DMS114 treated with DMSO at 0.1 percent for 48 hours (cell line): Measurements from ENCODE around the gene ADPRS.

ENCODE experiments used
- DNase-seq: peaks from one replicate; lab custom pipeline; 2025; ENCODE audit not compliant: unreplicated experiment; lab: John Stamatoyannopoulos, UW

Gene ADPRS, protein sequence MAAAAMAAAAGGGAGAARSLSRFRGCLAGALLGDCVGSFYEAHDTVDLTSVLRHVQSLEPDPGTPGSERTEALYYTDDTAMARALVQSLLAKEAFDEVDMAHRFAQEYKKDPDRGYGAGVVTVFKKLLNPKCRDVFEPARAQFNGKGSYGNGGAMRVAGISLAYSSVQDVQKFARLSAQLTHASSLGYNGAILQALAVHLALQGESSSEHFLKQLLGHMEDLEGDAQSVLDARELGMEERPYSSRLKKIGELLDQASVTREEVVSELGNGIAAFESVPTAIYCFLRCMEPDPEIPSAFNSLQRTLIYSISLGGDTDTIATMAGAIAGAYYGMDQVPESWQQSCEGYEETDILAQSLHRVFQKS

DNA sequence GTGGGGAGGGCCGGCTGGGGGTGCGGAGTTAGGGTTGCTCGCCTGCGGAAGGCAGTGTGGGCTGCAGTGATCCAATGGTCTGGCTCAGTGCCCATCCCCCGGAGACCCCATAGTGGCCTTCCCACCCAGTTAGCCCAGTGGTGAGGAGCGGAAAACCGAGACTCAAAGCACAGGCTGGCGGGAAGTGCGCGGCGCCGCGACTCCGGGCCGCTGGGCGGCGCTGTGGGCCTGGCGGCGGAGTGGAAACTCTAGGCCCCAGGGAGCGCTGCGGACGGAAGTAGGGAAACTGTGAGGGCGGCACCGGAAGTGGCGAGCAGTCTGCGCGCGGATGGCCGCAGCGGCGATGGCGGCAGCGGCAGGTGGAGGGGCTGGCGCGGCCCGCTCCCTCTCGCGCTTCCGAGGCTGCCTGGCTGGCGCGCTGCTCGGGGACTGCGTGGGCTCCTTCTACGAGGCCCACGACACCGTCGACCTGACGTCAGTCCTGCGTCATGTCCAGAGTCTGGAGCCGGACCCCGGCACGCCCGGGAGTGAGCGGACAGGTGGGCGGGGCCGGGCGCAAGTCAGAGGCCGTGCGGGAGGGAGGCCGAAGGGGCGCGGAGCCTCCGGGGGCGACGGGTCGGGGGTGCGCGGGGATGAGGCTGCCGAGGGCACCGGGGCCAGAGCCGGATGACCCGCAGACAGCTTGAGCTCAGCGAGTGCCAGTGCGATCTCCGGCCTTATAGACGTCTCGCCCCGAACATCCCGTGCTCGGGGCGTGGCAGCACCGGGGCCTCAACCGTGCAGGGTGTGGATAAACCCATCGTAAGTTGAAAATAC, at the start of gene ADPRS:
Gene ADPRS (plus strand): TSS at position 316 of the 816 bp plus-strand sequence. CDS start 13 bp downstream, at position 329.
- DNase-seq, result peak; percentile 88

DNA sequence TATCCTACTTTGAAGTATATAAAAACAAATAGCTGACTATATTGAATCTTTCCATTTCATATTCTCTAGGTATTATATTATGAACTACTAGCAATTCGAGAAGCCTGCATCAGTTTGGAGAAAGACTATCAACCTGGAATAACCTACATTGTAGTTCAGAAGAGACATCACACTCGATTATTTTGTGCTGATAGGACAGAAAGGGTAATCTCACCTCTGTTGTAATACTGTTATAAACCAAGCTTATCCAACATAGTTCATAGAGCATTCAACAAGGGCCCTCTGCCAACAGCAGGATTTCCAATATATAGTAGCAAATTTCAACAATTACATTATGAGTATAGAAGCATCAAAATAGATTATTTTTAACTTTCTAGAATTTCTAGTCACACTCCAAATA, 48.5 kb upstream of the ADPRS start:
- no peak for DNase-seq

DNA sequence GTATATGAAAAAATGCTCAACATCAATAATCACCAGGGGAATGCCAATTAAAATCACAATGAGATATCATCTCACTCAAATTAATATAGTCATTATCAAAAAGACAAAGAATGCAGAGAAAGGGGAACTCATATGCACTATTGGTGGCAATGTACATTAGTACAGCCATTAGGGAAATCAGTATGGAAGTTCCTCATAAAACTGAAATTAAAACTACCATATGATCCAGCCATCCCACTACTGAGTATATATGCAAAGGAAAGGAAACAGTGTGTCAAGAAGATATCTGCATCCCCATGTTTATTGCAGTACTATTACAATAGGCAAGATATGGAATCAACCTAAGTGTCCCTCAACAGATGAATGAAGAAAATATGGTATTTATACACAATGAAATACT, 36.9 kb upstream of the ADPRS start:
- no peak for DNase-seq

DNA sequence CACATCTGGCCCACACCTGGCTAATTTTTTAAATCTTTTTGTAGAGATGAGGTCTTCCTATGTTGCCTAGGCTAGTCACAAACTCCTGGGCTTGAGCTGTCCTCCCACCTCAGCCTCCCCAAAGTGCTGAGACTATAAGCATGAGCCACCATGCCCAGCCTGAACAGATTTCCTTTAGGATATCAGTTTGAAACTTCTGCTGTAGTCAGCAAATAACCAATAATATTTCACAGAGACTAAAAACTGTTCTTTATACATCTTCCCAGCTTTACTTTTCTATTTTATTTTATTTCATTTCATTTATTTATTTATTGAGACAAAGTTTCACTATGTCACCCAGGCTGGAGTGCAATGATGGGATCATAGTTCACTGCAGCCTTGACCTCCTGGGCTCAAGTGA, 34.7 kb upstream of the ADPRS start:
- no peak for DNase-seq

DNA sequence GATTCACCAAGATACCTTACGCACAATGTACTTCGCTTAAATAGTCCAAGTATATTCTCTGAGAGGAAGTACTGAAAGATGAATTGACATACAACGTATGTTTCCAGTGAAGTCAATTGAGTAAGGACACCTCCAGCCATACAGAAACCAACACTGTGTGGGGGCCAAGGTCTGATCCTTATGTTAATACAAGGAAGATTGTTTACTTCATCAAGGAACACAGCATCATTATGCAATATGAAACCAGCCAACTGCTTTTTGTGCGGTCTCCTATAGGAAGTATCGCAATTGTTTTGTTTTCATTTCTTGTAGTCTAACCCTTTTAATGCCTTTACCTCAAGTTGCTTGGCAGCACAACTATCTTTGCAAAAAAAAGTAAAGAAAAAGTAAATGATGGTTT, 33.0 kb upstream of the ADPRS start:
- no peak for DNase-seq

DNA sequence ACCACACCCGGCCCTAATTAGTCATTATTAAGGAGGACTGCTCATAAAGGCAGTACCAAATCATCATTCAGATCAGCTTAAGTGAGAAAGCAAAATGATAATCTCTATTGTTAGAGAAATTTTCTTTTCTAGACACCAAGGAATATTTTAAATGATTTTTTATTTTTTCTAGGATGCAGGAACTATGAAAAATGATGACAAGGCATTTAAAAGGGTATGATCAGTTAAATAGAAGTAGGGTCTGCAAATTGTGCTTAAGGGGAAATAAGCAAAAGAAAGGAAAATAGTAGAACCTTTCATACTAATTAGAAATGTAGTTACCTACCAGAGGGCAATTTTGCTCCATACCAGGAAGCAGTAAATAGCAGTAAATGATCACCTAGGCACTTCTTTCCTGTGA, 26.4 kb upstream of the ADPRS start:
- DNase-seq, result no peak

DNA sequence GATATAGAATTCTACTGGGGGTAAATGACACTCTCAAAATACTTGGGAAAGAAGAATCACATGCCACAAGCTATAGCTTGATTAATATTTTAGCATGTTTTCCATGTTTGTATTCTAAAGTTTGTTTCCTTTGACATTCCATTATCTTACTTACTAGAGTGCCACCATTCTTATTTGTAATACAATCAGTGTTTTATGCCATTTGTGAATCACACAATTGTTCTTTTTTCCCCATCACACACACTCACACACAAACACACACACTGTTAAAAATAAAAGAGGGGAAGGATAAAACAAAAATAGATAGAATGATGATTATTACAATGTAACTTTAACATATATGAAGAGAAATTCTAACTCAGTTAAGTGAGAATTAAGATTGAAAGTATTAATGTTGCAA, 20.8 kb upstream of the ADPRS start:
- DNase-seq, result no peak

DNA sequence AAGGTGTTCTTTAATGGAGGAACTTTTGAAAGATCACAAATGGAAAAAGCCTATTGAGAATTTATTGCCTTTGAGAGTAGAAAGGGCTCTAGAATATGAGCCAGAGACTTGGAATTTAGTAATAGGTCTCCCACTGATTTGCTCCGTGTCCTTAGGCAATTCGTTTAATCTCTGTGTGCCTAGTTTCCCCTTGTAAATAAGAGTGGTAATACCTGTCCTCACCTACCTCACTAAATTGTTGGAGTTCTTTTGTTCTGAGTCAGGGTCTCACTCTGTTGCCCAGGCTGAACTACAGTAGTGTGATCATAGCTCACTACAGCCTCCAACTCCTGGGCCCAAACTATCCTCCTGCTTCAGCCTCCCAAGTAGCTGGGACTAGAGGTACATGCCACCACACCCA, 19.8 kb upstream of the ADPRS start:
- no peak for DNase-seq

DNA sequence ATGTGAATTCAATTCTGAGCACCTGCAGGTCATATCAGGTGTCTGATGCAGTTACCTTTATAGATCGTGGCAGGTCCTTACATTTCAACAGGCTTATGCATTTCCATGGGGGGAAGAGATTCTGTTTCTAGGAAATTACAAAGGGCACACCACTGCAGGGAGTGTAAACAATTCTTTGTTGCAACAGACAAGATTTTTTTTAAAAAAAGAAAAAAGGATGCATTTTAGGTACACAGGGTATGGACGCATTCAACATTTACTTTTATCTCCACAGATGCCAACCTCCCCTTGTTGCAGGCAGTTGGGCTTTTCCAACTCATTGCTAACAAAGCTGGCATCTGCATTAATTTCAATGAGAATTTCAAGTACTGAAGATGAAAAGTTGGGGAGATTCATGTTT, 18.3 kb upstream of the ADPRS start:
- no peak for DNase-seq

DNA sequence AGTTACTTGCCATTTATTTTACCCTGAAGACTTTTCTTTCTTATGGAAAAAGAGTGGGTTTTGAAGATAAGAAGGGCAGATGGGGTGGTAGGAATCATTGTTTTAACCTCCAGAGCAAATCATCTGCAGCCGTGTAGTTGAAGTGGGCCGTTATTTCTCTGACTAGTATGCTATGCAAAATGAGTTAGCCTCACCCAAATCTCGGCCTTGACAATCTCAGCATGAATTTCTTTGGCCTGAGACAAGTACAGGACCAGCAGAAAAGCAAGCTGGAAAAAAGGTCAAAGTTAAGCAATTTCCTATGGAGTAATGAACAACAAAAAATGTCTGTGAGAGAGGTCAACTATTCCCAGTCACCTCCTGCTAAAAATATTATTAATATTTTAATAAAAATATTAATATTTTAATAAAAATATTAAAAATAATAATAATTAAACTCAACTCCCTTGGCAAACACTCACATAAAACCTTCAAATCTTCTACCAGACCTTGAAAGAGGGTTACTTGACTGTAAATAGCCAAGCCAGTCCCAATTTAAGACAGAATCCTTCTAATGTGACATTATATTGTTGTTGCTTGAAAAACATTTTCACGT, 11.6 kb upstream of the ADPRS start:
- DNase-seq, result no peak

DNA sequence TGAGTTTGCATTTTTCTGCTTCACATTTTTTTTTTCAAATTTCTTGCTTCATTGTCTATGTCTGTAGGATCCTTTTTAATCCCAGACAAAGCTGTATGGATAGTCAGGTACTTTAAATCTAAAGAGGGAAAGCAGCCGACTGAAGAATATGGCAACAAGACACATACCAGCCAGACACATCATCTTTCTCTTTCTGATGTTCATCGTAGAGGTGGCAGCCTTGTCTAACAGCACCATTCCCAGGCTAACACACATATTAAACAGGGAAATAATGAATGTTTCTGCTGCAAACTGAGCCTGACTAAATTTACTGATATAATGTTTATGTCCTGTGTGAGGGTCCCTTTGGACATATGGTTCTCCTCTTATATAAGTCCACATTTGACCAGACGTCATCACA, 8.5 kb upstream of the ADPRS start:
- DNase-seq, result no peak

DNA sequence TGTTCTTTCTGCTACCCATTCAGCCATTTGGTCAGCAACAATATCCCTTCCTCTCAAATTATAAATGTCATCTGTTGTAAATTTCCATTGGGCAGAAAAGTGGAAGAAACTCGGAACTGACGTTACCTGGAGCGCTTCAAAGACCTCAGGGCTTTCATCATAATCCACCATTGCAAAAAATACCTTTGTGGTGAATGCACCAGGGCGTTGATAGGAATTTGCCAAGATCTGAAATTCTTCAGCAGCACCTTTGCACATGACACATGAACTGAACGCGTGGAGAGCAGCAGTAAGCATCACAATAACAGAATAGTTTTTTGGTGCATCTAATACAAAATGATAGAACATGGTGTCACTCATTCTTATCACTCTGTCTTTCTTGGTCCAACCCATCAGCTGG, 7.9 kb upstream of the ADPRS start:
- no peak for DNase-seq

DNA sequence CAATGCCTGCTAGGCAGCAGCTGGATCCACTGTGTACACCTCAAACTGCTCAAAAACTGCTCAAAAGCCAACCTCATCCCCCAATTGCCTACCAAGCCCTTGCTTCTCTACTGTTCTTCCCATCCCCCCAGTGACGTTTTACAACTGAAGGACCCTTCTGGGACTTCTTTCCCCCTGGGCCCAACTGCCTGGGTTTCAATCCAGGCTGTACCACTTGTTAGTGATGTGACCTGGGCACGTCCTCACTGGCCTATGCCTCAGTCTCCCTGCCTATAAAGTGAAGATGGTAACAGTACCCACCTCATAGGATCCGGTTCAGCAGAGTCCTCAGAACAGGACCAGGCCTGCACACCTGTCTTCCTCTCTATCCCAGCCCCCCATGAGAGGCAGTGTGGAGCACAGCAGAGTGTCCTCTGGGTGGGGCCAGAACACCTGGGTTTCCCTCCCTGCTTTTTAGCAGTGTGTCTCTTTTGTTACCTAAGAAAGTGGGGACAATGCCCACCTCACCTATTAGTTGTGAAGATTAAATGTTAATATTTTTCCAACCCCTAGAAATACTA, 6.7 kb upstream of the ADPRS start:
- DNase-seq, result no peak

DNA sequence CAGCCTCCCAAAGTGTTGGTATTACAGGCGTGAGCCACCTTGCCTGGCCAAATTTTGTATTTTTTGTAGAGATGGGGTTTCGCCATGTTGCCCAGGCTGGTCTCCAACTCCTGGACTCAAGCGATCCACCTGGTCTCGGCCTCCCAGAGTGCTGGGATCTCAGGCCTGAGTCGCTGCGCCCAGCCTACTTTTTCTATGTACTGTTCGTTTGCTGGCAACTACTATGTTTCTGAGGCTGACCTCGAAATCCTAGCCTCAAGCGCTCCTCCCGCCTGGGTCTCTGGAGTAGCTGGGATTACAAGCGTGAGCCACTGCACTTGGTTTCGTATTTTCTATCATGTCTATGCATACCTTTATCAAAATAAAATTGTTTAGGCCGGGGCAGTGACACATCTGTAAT, 5.5 kb upstream of the ADPRS start:
- DNase-seq, result no peak

DNA sequence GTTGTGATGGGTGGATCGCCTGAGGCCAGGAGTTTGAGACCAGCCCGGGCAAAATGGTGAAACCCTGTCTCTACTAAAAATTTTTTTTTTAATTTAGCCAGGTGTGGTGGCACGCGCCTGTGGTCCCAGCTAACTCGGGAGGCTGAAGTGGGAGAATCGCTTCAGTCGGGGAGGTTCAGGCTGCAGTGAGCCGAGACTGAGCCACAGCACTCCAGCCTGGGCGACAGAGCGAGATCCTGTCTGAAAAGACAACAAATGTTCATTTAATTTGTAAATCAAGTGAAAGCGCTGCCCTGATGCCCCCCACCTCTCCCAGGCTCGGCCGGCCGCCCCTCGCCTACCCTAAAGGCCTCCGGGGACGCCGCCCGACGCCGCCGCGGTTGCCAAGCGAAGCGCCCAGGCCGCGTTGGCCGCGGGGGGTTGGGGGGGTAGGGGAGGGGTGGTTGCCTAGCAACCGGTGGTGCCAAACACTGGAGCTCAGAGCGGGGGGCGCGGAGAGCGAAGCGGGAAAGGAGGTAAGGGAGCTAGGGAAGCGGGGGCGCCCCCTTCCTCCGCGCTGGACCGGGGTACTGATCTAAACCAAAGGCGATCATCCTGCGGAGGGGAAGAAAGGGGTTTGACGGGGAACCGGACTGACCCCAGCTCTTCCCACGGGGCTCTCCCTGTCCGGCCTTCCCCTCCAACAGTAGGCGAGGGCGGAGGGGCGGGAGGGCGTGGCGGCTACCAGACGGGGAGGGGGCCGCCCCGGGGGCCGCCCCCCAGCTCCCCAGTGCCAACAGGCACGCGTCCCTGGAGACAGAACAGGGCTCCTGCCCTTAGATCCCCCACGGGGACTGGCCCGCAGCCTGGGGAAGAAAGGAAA, 4.8 kb upstream of the ADPRS start, which contains the start of gene TEKT2:
Gene TEKT2 (plus strand): TSS at position 460 of the 862 bp plus-strand sequence. CDS start 828 bp downstream, outside the sequence.
- no peak for DNase-seq

DNA sequence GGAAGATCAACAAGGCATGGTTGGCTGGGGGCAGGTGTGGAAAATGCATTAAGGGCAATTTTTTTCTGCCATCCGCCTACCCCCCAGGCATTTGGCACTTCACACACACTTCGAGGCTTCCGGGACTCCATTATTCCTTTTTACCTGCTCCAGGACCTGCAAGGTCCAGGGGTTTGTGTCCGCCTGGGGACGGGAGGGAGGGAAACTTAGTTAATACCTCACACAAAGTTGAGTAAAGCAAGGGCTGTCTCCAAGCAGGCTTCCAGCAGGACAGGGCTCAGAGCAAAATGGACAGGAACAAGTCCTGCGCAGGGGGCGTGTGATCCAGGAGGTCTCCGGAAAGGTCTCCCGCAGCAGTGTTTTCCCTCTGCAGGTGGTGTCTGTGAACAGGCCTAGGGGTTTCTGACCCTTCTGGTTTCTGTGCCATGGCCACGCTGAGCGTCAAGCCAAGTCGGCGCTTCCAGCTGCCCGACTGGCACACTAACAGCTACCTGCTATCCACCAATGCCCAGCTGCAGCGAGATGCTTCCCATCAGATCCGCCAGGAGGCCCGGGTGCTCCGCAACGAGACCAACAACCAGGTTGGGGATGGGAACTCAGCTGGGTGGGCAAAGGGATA, 4.1 kb upstream of the ADPRS start:
- no peak for DNase-seq

DNA sequence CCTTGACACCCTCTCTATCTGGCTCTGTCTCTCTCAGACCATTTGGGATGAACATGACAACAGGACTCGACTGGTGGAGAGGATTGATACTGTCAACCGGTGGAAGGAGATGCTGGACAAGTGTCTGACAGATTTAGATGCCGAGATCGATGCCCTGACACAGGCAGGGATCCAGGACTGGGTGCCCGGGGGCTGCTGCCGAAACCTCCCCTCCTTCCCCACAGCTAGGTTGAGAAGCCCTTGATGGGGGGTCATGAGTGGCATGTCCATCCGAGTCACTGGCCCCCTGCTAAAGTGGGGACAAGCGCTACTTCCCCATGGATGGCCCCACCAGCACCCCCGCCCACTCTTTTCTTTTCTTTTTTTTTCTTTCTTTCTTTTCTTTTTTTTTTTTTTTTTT, 3.6 kb upstream of the ADPRS start:
- DNase-seq, result no peak

DNA sequence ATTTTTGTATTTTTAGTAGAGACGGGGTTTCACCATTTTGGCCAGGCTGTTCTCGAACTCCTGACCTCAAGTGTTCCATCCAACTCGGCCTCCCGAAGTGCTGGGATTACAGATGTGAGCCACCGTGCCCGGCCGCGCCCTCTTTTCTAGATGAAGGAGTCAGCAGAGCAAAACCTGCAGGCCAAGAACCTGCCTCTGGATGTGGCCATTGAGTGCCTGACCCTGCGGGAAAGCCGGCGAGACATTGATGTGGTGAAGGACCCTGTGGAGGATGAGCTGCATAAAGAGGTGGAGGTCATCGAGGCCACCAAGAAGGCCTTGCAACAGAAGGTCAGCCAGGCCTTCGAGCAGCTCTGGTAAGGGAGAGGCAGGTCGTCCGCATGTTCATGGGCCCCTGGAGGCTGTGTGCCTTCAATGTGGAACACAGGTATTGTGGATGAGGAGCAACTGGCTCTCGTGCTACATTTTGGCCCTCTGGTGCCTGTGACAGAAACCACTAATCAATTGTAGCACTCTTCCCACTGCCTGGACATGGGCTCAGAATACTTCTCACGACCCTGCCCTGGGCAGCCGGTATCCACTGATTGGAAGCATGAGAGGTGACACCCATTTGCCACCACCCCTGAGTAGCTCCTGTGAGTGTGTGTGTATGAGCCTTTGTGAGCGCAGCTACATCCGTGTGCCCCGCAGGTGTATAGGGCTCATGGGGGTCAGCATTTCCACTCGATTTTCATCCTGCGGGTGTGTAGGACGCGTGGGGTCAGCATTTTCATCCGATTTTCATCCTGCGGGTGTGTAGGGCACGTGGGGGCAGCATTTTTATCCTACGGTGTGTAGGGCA, 2.8 kb upstream of the ADPRS start:
- no peak for DNase-seq

DNA sequence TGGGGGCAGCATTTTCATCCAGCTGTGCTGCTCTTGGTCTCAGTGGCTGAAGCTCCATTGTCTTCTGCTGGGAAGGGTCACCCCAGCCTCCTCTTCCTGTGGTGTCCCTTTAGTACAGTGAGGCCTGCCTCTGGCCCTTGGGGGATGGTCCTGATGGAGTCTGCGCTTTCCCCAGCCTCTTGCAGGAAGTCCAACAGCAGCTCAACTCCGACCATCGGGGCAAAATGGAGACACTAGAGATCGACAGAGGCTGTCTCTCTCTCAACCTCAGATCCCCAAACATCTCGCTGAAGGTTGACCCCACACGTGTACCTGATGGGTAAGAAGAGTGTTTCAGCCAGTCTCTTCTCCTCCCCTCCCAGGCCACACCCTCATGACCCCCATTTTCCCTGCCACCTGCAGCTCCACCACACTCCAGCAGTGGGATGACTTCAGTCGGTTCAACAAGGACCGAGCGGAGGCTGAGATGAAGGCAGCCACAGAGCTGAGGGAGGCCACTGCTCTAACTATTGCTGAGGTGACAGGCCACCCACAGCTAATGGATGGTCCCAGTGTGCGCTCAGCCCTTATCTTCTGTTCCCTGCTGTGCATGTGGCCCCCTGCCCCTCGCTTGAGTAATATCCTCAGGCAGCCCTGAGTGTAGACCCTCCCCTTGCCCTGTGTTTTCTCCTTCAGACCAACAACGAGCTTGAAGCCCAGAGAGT, 2.0 kb upstream of the ADPRS start:
- no peak for DNase-seq
